HG03378 (cell line): ENCODE data around the gene ZNF775.
A peak's percentile ranks its signal among the peaks of the same experiment; 100 is the strongest.

Experiments used
- ATAC-seq: cut with Tn5 transposase; IDR thresholded peaks from one replicate; pipeline ENCODE4 v1.9.1; 2021; ENCODE audit warnings: mild to moderate bottlenecking, moderate library complexity; ENCODE audit not compliant: unreplicated experiment

The ZNF775 gene

GRCh38 chr7:150378853-150379440 is at the start of gene ZNF775:
Gene ZNF775, plus strand, starts transcription at chr7:150379330. Its CDS starts 9,141 bp downstream, at chr7:150388471.
- peak; percentile 54 for ATAC-seq

GRCh38 chr7:150329331-150330120 is 49.6 kb upstream of the ZNF775 start:
- no peak for ATAC-seq

GRCh38 chr7:150330211-150330885 is 48.8 kb upstream of the ZNF775 start:
- ATAC-seq: no peak

GRCh38 chr7:150332852-150333635 is 46.1 kb upstream of the ZNF775 start:
- ATAC-seq: no peak

GRCh38 chr7:150333659-150334058 is 45.5 kb upstream of the ZNF775 start:
- ATAC-seq: no peak

- ATAC-seq: no peak
Measured at GRCh38 chr7:150334108-150334507, 45.0 kb upstream of the ZNF775 start.

- ATAC-seq: no peak
Measured at GRCh38 chr7:150335108-150335773, 43.9 kb upstream of the ZNF775 start.

GRCh38 chr7:150335774-150336112 is 43.4 kb upstream of the ZNF775 start:
- no peak for ATAC-seq

GRCh38 chr7:150336746-150337145 is 42.4 kb upstream of the ZNF775 start:
- ATAC-seq: no peak

- no peak for ATAC-seq
Measured at GRCh38 chr7:150337179-150337578, 42.0 kb upstream of the ZNF775 start.

- no peak for ATAC-seq
Measured at GRCh38 chr7:150337659-150338081, 41.5 kb upstream of the ZNF775 start.

GRCh38 chr7:150338166-150338829 is 40.8 kb upstream of the ZNF775 start:
- ATAC-seq: no peak

- ATAC-seq: no peak
Measured at GRCh38 chr7:150339409-150339809, 39.7 kb upstream of the ZNF775 start.

- no peak for ATAC-seq
Measured at GRCh38 chr7:150340024-150340749, 38.9 kb upstream of the ZNF775 start.

GRCh38 chr7:150340875-150341262 is 38.3 kb upstream of the ZNF775 start:
- ATAC-seq: no peak

- ATAC-seq: no peak
Measured at GRCh38 chr7:150341263-150342120, 37.6 kb upstream of the ZNF775 start, which contains the start of gene RARRES2. Gene RARRES2, minus strand, starts transcription at chr7:150341629. Its CDS starts 1,020 bp downstream, at chr7:150340609.

GRCh38 chr7:150342121-150342408 is 37.1 kb upstream of the ZNF775 start:
- ATAC-seq: no peak

GRCh38 chr7:150343225-150343624 is 35.9 kb upstream of the ZNF775 start:
- no peak for ATAC-seq

GRCh38 chr7:150344299-150344698 is 34.8 kb upstream of the ZNF775 start:
- ATAC-seq: no peak
